HEK293T (cell line): ENCODE measurements around the gene OR10H2.

Source experiments
- ARNT ChIP-seq: fragments of 450-650 bp; IDR thresholded peaks from 2 replicates; pipeline ENCODE4 v1.6.1; 2017; ENCODE audit warnings: mild to moderate bottlenecking
- BHLHE40 ChIP-seq: fragments of 450-650 bp; IDR thresholded peaks from 2 replicates; pipeline ENCODE4 v1.6.1; 2016; ENCODE audit warnings: mild to moderate bottlenecking, moderate library complexity, borderline replicate concordance
- CTBP1 ChIP-seq: fragments of 450-650 bp; IDR thresholded peaks from 2 replicates; pipeline ENCODE4 v1.6.1; 2016; ENCODE audit warnings: borderline replicate concordance
- ELF4 ChIP-seq: fragments of 450-650 bp; IDR thresholded peaks from 2 replicates; pipeline ENCODE4 v1.6.1; 2017; ENCODE audit warnings: antibody characterized with exemption
- FOXA1 ChIP-seq: fragments of 450-650 bp; IDR thresholded peaks from 2 replicates; pipeline ENCODE4 v1.6.1; 2016; ENCODE audit warnings: mild to moderate bottlenecking
- FOXK2 ChIP-seq: fragments of 450-650 bp; IDR thresholded peaks from 2 replicates; pipeline ENCODE4 v1.6.1; 2016; ENCODE audit warnings: mild to moderate bottlenecking
- FOXM1 ChIP-seq: fragments of 450-650 bp; IDR thresholded peaks from 2 replicates; pipeline ENCODE4 v1.6.1; 2017; ENCODE audit warnings: mild to moderate bottlenecking, borderline replicate concordance
- HDGF ChIP-seq: fragments of 450-650 bp; IDR thresholded peaks from 2 replicates; pipeline ENCODE4 v1.6.1; 2017; ENCODE audit warnings: antibody characterized with exemption, borderline replicate concordance
- L3MBTL2 ChIP-seq: fragments of 450-650 bp; conservative IDR thresholded peaks from 2 replicates; pipeline ENCODE4 v1.6.1; 2016; ENCODE audit warnings: mild to moderate bottlenecking
- LEF1 ChIP-seq: fragments of 450-650 bp; IDR thresholded peaks from 2 replicates; pipeline ENCODE4 v1.6.1; 2017; ENCODE audit warnings: mild to moderate bottlenecking, borderline replicate concordance
- NFRKB ChIP-seq: fragments of 450-650 bp; IDR thresholded peaks from 2 replicates; pipeline ENCODE4 v1.6.1; 2016; ENCODE audit warnings: mild to moderate bottlenecking, moderate library complexity
- SUZ12 ChIP-seq: fragments of 450-650 bp; IDR thresholded peaks from 2 replicates; pipeline ENCODE4 v1.6.1; 2016; ENCODE audit warnings: mild to moderate bottlenecking
- TARDBP ChIP-seq: fragments of 450-650 bp; IDR thresholded peaks from 2 replicates; pipeline ENCODE4 v1.6.1; 2016

DNA sequence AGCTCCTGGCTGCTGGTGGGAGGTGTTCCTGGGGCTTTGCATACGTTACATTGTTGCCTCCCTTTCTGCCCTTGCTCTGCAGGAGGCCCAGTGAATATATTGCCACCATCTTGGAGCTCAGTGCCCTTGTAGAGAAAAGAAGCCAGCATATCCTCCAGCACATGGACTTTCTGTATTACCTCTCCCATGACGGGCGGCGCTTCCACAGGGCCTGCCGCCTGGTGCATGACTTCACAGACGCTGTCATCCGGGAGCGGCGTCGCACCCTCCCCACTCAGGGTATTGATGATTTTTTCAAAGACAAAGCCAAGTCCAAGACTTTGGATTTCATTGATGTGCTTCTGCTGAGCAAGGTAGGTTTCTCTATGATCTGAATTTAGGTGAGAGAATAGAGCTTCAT lies 44.4 kb upstream of the OR10H2 start:
- TF ChIP-seq BHLHE40 (no peak), ELF4 (no peak), L3MBTL2 (no peak), ARNT (no peak), FOXA1 (no peak), SUZ12 (no peak), FOXK2 (no peak), HDGF (no peak), LEF1 (no peak), FOXM1 (no peak), CTBP1 (no peak), TARDBP (no peak), NFRKB (no peak)
